ENCODE measurements around the gene UBASH3B.

DNA sequence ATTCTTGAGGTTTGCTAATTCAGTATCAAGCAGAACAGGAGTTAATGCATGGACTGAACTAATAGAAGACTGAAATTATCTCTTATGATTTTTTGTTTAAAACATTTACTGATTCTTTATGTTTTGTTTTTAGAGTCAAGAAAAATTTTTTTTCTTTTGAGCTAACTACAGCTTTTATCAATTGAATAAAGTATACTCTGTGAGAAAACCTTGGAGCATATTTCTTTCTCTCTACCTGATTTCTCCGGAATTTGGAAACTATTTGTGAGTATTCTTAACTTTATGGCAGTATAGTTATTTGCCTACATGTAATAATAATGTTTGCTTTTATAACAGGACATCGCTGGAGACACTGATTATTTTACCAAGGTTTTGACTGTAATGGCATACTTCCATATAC is 164.6 kb downstream of the UBASH3B start:
- TF ChIP-seq, protein P1, sequence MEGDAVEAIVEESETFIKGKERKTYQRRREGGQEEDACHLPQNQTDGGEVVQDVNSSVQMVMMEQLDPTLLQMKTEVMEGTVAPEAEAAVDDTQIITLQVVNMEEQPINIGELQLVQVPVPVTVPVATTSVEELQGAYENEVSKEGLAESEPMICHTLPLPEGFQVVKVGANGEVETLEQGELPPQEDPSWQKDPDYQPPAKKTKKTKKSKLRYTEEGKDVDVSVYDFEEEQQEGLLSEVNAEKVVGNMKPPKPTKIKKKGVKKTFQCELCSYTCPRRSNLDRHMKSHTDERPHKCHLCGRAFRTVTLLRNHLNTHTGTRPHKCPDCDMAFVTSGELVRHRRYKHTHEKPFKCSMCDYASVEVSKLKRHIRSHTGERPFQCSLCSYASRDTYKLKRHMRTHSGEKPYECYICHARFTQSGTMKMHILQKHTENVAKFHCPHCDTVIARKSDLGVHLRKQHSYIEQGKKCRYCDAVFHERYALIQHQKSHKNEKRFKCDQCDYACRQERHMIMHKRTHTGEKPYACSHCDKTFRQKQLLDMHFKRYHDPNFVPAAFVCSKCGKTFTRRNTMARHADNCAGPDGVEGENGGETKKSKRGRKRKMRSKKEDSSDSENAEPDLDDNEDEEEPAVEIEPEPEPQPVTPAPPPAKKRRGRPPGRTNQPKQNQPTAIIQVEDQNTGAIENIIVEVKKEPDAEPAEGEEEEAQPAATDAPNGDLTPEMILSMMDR (IDR thresholded peaks at IDR 0.05; ENCODE audit: low read depth, low read length), result no peak
- TF ChIP-seq POLR2A (IDR thresholded peaks at IDR 0.05; ENCODE audit: extremely low read depth, insufficient read length) (no peak), MYC (IDR thresholded peaks at IDR 0.05; ENCODE audit: low read depth, low read length) (no peak), MAX (IDR thresholded peaks at IDR 0.05; ENCODE audit: low read depth, low read length) (no peak)
